H9 (cell line): ENCODE data around the gene KLF15. TPM values are rescaled to one million over a fixed set of nuclear protein-coding genes. Genes with fewer than 3 reads are reported as not detected.

Experiments used
- DNase-seq: peaks from one replicate; pipeline ENCODE4 v3.0.0-alpha.2; 2017
- H2AFZ ChIP-seq: one replicate; pipeline ENCODE4 v1.6.1; 2013; ENCODE audit warnings: mild to moderate bottlenecking, low read length, control low read depth, moderate library complexity
- H2AK5ac ChIP-seq: 2 replicates; pipeline ENCODE4 v1.6.1; 2013; ENCODE audit warnings: low read length, control low read depth, mixed read lengths; ENCODE audit not compliant: insufficient read length
- H2BK120ac ChIP-seq: one replicate; pipeline ENCODE4 v1.6.1; 2013; ENCODE audit warnings: low read depth, mild to moderate bottlenecking, low read length, control low read depth, inconsistent platforms; ENCODE audit not compliant: poor library complexity, severe bottlenecking
- H2BK12ac ChIP-seq: 2 replicates; pipeline ENCODE4 v1.6.1; 2013; ENCODE audit warnings: low read length, control low read depth, mixed read lengths, low read depth; ENCODE audit not compliant: insufficient read length
- H2BK15ac ChIP-seq: 2 replicates; pipeline ENCODE4 v1.6.1; 2013; ENCODE audit warnings: low read depth, low read length, control low read depth
- H2BK20ac ChIP-seq: one replicate; pipeline ENCODE4 v1.6.1; 2013; ENCODE audit warnings: low read depth, mild to moderate bottlenecking, low read length, control low read depth, inconsistent platforms; ENCODE audit not compliant: poor library complexity, severe bottlenecking
- H2BK5ac ChIP-seq: 2 replicates; pipeline ENCODE4 v1.6.1; 2013; ENCODE audit warnings: low read length, control low read depth, mixed read lengths; ENCODE audit not compliant: insufficient read length
- H3K14ac ChIP-seq: 2 replicates; pipeline ENCODE4 v1.6.1; 2013; ENCODE audit warnings: low read length, control low read depth; ENCODE audit not compliant: insufficient read depth
- H3K18ac ChIP-seq: 2 replicates; pipeline ENCODE4 v1.6.1; 2013; ENCODE audit warnings: low read depth, mild to moderate bottlenecking, mixed read lengths, low read length, control low read depth; ENCODE audit not compliant: insufficient read length
- H3K23ac ChIP-seq: 2 replicates; pipeline ENCODE4 v1.6.1; 2013; ENCODE audit warnings: low read length, control low read depth, mixed read lengths, low read depth; ENCODE audit not compliant: insufficient read length
- H3K23me2 ChIP-seq: 2 replicates; pipeline ENCODE4 v1.6.1; 2013; ENCODE audit warnings: low read depth, mild to moderate bottlenecking, mixed read lengths, low read length, control low read depth; ENCODE audit not compliant: insufficient read length, poor library complexity, severe bottlenecking
- H3K27ac ChIP-seq: 2 replicates; pipeline ENCODE4 v1.5.1; 2013; ENCODE audit warnings: low read length, control low read depth, mixed read lengths, low read depth; ENCODE audit not compliant: insufficient read length
- H3K27me3 ChIP-seq: 2 replicates; pipeline ENCODE4 v1.6.1; 2013; ENCODE audit warnings: low read length, control low read depth, inconsistent platforms; ENCODE audit not compliant: insufficient read depth
- H3K4ac ChIP-seq: 2 replicates; pipeline ENCODE4 v1.6.1; 2013; ENCODE audit warnings: low read depth, mild to moderate bottlenecking, control low read depth, inconsistent platforms, low read length, moderate library complexity
- H3K4me1 ChIP-seq: 2 replicates; pipeline ENCODE4 v1.6.1; 2013; ENCODE audit warnings: low read length, control low read depth, inconsistent platforms; ENCODE audit not compliant: insufficient read depth
- H3K4me2 ChIP-seq: 2 replicates; pipeline ENCODE4 v1.6.1; 2013; ENCODE audit warnings: low read length, control low read depth, mixed read lengths; ENCODE audit not compliant: insufficient read length, insufficient read depth
- H3K56ac ChIP-seq: 2 replicates; pipeline ENCODE4 v1.6.1; 2013; ENCODE audit warnings: low read depth, mild to moderate bottlenecking, mixed read lengths, low read length, control low read depth; ENCODE audit not compliant: insufficient read length
- H3K79me1 ChIP-seq: 2 replicates; pipeline ENCODE4 v1.6.1; 2013; ENCODE audit warnings: low read depth, mild to moderate bottlenecking, moderate library complexity, low read length, control low read depth, inconsistent platforms; ENCODE audit not compliant: insufficient read depth, poor library complexity, severe bottlenecking
- H3K79me2 ChIP-seq: 2 replicates; pipeline ENCODE4 v1.6.1; 2013; ENCODE audit warnings: low read length, control low read depth, inconsistent platforms; ENCODE audit not compliant: insufficient read depth
- H3K9ac ChIP-seq: 2 replicates; pipeline ENCODE4 v1.6.1; 2013; ENCODE audit warnings: low read length, control low read depth, mixed read lengths; ENCODE audit not compliant: insufficient read length; ENCODE audit errors: extremely low read depth
- H3K9me3 ChIP-seq: one replicate; pipeline ENCODE4 v1.6.1; 2013; ENCODE audit warnings: low read depth, low read length, inconsistent platforms; ENCODE audit not compliant: control insufficient read depth
- H3T11ph ChIP-seq: one replicate; pipeline ENCODE4 v1.6.1; 2013; ENCODE audit warnings: mild to moderate bottlenecking, low read length, control low read depth, inconsistent platforms
- H4K20me1 ChIP-seq: one replicate; pipeline ENCODE4 v1.6.1; 2013; ENCODE audit not compliant: control insufficient read depth, insufficient read length, insufficient read depth
- H4K5ac ChIP-seq: 2 replicates; pipeline ENCODE4 v1.6.1; 2013; ENCODE audit warnings: low read depth, mild to moderate bottlenecking, mixed read lengths, low read length, control low read depth; ENCODE audit not compliant: insufficient read length
- H4K8ac ChIP-seq: replicated peaks from 2 replicates; pipeline ENCODE4 v1.6.1; 2013; ENCODE audit warnings: low read length, control low read depth, mixed read lengths, low read depth; ENCODE audit not compliant: insufficient read length
- H4K91ac ChIP-seq: 2 replicates; pipeline ENCODE4 v1.6.1; 2013; ENCODE audit warnings: low read depth, mild to moderate bottlenecking, moderate library complexity, mixed read lengths, low read length, control low read depth; ENCODE audit not compliant: insufficient read length
- H3K27ac Mint-ChIP-seq, 3 experiments: 2 replicates in 2 of 3; 3 replicates in 1 of 3; pipeline ENCODE4 v1.8.0; 2020 to 2021; ENCODE audit warnings: mixed read lengths in 3 of 3, mild to moderate bottlenecking in 1 of 3, moderate library complexity in 1 of 3
- H3K27me3 Mint-ChIP-seq: 2 replicates; pipeline ENCODE4 v1.8.0; 2021; ENCODE audit warnings: low read depth, mild to moderate bottlenecking, moderate library complexity, mixed read lengths
- H3K36me3 Mint-ChIP-seq, 3 experiments: 2 replicates in 2 of 3; 3 replicates in 1 of 3; pipeline ENCODE4 v1.8.0; 2020 to 2021; ENCODE audit warnings: low read depth in 3 of 3, mixed read lengths in 3 of 3; ENCODE audit not compliant: insufficient read depth in 1 of 3
- H3K4me1 Mint-ChIP-seq, 2 experiments: 2 replicates each; pipeline ENCODE4 v1.8.0; 2020; ENCODE audit warnings: mixed read lengths in 2 of 2
- H3K4me3 Mint-ChIP-seq, 2 experiments: 2 replicates in 1 of 2; 3 replicates in 1 of 2; pipeline ENCODE4 v1.8.0; 2020 to 2021; ENCODE audit warnings: mild to moderate bottlenecking in 2 of 2, mixed read lengths in 2 of 2, moderate library complexity in 1 of 2
- H3K9me3 Mint-ChIP-seq, 2 experiments: 2 replicates in 1 of 2; 3 replicates in 1 of 2; pipeline ENCODE4 v1.8.0; 2020; ENCODE audit warnings: mild to moderate bottlenecking in 2 of 2, mixed read lengths in 2 of 2, moderate library complexity in 1 of 2
- CTCF ChIP-seq: fragments of 200-600 bp; sonication (generic); conservative IDR thresholded peaks from 3 replicates; pipeline ENCODE4 v1.8.0; 2021; ENCODE audit warnings: antibody characterized with exemption, mild to moderate bottlenecking
- WGBS: extraction: QIAGEN DNeasy Blood & Tissue Kit; methylation state at CpG from one replicate; pipeline ENCODE4 v1.1.7; 2013; ENCODE audit warnings: missing lambda C conversion rate, low lambda C conversion rate, mixed read lengths; ENCODE audit not compliant: insufficient read length; ENCODE audit errors: extremely low coverage; 5-methylcytosine and 5-hydroxymethylcytosine counted together
- total RNA-seq: library from RNA; stranded (reverse); gene quantifications from 2 replicates; pipeline ENCODE4 v1.2.1, GENCODE V29; 2021

KLF15 gene
- total RNA-seq, 1 experiment from 2014 or later: 10.8 TPM

- H3K27ac ChIP-seq: no peak overlapping the region
- no peak overlapping the region for H2BK20ac ChIP-seq
- TF ChIP-seq CTCF: no peak
- H4K5ac ChIP-seq: no peak overlapping the region
- H2AK5ac ChIP-seq: no peak overlapping the region
- H3K9me3 ChIP-seq: no peaks in the 10 kb centered on the region
- H3K18ac ChIP-seq: no peak overlapping the region
- no peak overlapping the region for H2BK5ac ChIP-seq
- no peak overlapping the region for H2AFZ ChIP-seq
- no peak overlapping the region for H2BK15ac ChIP-seq
- Mint-ChIP-seq H3K27ac (peak overlapping the region in 2 of 3 experiments; percentile 8 to 53; a peak in 3 of 7 replicates), H3K36me3 (peaks cover 0 to 5% (median 2%) of the 10 kb centered on the region in 3 experiments; a peak in 4 of 7 replicates), H3K9me3 (peaks cover 9 to 15% of the 10 kb centered on the region in 2 experiments; a peak in 4 of 5 replicates), H3K4me1 (peaks cover 12 to 14% of the 10 kb centered on the region in 2 experiments), H3K27me3 (peaks cover 11% of the 10 kb centered on the region), H3K4me3 (no peak overlapping the region)
- no peak overlapping the region for H4K8ac ChIP-seq
- H3K23me2 ChIP-seq: no peaks in the 10 kb centered on the region
- WGBS: no CpG with 5 or more reads among the region's 5 CpGs
- no peak overlapping the region for H3K4me2 ChIP-seq
- no peaks in the 10 kb centered on the region for H3K79me1 ChIP-seq
- no peaks in the 10 kb centered on the region; the same call in 1 of the 2 replicates for H3K4me1 ChIP-seq
- no peak overlapping the region for H2BK120ac ChIP-seq
- no peak overlapping the region for H3K56ac ChIP-seq
- H3T11ph ChIP-seq: no peak overlapping the region
- H3K14ac ChIP-seq: no peak overlapping the region
- H3K79me2 ChIP-seq: no peaks in the 10 kb centered on the region
- no peak overlapping the region for H3K9ac ChIP-seq
- no peak overlapping the region for H3K23ac ChIP-seq
- H4K91ac ChIP-seq: no peak overlapping the region
- H2BK12ac ChIP-seq: no peak overlapping the region
- H3K27me3 ChIP-seq: no peaks in the 10 kb centered on the region
- no peak overlapping the region for H3K4ac ChIP-seq
- H4K20me1 ChIP-seq: no peaks in the 10 kb centered on the region
- no peak for DNase-seq
These were observed 46.4 kb downstream of the KLF15 start for GRCh38 chr3:126310816-126311215.
